ENCODE measurements around the gene PACRG.

The PACRG gene

GRCh38 chr6:163321717-163322116, 593.9 kb downstream of the PACRG start:
- Histone ChIP-seq H3K79me2 (ENCODE audit: insufficient read depth, low read length) (no peaks in the 10 kb centered on the region), H3K27ac (ENCODE audit: low read depth, low read length) (no peak overlapping the region), H3K9me2 (replicated peaks; ENCODE audit: insufficient read depth, low read length) (no peaks in the 10 kb centered on the region), H3K9me3 (ENCODE audit: insufficient read depth, low read length) (no peaks in the 10 kb centered on the region), H2AFZ (ENCODE audit: low read depth, low read length, severe bottlenecking) (no peak overlapping the region), H3F3A (ENCODE audit: insufficient read depth) (no peaks in the 10 kb centered on the region), H3K4me2 (ENCODE audit: low read depth, low read length, poor library complexity, severe bottlenecking) (no peak overlapping the region), H3K27me3 (ENCODE audit: low read length) (no peaks in the 10 kb centered on the region), H3K36me3 (ENCODE audit: low read length) (no peaks in the 10 kb centered on the region), H4K20me1 (ENCODE audit: low read depth, low read length) (no peaks in the 10 kb centered on the region), H3K9ac (ENCODE audit: low read length) (no peak overlapping the region), H3K4me3 (ENCODE audit: insufficient read depth, low read length, poor library complexity, severe bottlenecking) (no peak overlapping the region)
- TF ChIP-seq EZH2phosphoT487 (conservative IDR thresholded peaks at IDR 0.05; ENCODE audit: low read length) (no peak), CTCF (IDR thresholded peaks at IDR 0.05; ENCODE audit: insufficient read depth, low read length, poor library complexity, severe bottlenecking) (no peak)

- Histone ChIP-seq H3K36me3 (ENCODE audit: low read length) (no peaks in the 10 kb centered on the region), H3K4me2 (ENCODE audit: low read depth, low read length, poor library complexity, severe bottlenecking) (no peak overlapping the region), H2AFZ (ENCODE audit: low read depth, low read length, severe bottlenecking) (no peak overlapping the region), H3K9ac (ENCODE audit: low read length) (no peak overlapping the region), H3K79me2 (ENCODE audit: insufficient read depth, low read length) (no peaks in the 10 kb centered on the region), H3K9me3 (ENCODE audit: insufficient read depth, low read length) (no peaks in the 10 kb centered on the region), H3K4me3 (ENCODE audit: insufficient read depth, low read length, poor library complexity, severe bottlenecking) (no peak overlapping the region), H3K27ac (ENCODE audit: low read depth, low read length) (no peak overlapping the region), H3K9me2 (replicated peaks; ENCODE audit: insufficient read depth, low read length) (no peaks in the 10 kb centered on the region), H3F3A (ENCODE audit: insufficient read depth) (no peaks in the 10 kb centered on the region), H4K20me1 (ENCODE audit: low read depth, low read length) (no peaks in the 10 kb centered on the region), H3K27me3 (ENCODE audit: low read length) (no peaks in the 10 kb centered on the region)
- TF ChIP-seq CTCF (IDR thresholded peaks at IDR 0.05; ENCODE audit: insufficient read depth, low read length, poor library complexity, severe bottlenecking) (no peak), EZH2phosphoT487 (conservative IDR thresholded peaks at IDR 0.05; ENCODE audit: low read length) (no peak)
Measured at GRCh38 chr6:163323274-163323673, 595.5 kb downstream of the PACRG start.

DNA sequence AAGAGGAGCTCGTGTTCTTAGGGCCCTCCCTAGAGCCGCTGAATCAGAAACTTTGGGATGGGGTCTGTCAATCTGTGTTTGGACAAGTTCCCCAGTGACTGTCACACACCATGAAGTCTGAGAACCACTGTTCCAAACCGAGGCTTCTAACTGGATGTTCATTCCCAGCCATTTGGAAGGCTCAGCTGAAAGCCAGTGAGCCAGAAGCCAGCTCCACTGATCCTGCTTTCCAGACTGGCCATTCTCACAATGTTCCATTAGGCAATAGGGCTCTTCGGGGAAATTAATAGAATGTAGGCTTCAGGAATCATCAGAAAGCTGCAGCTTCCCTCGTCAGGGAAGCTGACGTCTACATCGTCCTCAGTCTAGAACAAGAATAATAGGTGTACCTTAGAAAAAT, 595.9 kb downstream of the PACRG start:
- no peak overlapping the region for H3K27ac ChIP-seq (ENCODE audit: low read depth, low read length)
- no peak overlapping the region for H3K4me2 ChIP-seq (ENCODE audit: low read depth, low read length, poor library complexity, severe bottlenecking)
- H3K9ac ChIP-seq (ENCODE audit: low read length), result no peak overlapping the region
- no peak overlapping the region for H3K4me3 ChIP-seq (ENCODE audit: insufficient read depth, low read length, poor library complexity, severe bottlenecking)
- no peaks in the 10 kb centered on the region for H3K27me3 ChIP-seq (ENCODE audit: low read length)
- no peaks in the 10 kb centered on the region for H3K9me3 ChIP-seq (ENCODE audit: insufficient read depth, low read length)
- no peaks in the 10 kb centered on the region for H3K9me2 ChIP-seq (replicated peaks; ENCODE audit: insufficient read depth, low read length)
- TF ChIP-seq EZH2phosphoT487 (conservative IDR thresholded peaks at IDR 0.05; ENCODE audit: low read length) (no peak), CTCF (IDR thresholded peaks at IDR 0.05; ENCODE audit: insufficient read depth, low read length, poor library complexity, severe bottlenecking) (no peak)
- no peaks in the 10 kb centered on the region for H3F3A ChIP-seq (ENCODE audit: insufficient read depth)
- H3K36me3 ChIP-seq (ENCODE audit: low read length), result no peaks in the 10 kb centered on the region
- no peaks in the 10 kb centered on the region for H3K79me2 ChIP-seq (ENCODE audit: insufficient read depth, low read length)
- no peaks in the 10 kb centered on the region for H4K20me1 ChIP-seq (ENCODE audit: low read depth, low read length)
- no peak overlapping the region for H2AFZ ChIP-seq (ENCODE audit: low read depth, low read length, severe bottlenecking)

DNA sequence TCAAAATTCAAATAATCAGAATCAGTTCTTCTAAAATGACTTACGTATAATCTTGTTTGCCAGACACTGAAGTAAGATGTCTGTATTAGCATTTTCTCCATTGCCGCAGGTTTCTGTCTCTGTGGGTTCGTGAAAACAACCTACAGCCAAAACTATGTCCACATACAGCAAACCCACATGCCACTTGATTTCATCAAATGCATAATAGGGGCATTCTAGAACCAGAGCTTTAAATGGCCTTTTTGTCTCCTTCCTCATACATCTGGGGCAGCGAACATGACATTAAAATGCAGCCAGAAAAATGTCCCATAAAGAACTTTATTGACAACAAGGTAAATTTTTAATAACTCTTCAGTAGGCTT, 596.5 kb downstream of the PACRG start:
- no peak overlapping the region for H3K9ac ChIP-seq (ENCODE audit: low read length)
- no peaks in the 10 kb centered on the region for H3K36me3 ChIP-seq (ENCODE audit: low read length)
- H3K4me2 ChIP-seq (ENCODE audit: low read depth, low read length, poor library complexity, severe bottlenecking), result no peak overlapping the region
- no peaks in the 10 kb centered on the region for H3K9me3 ChIP-seq (ENCODE audit: insufficient read depth, low read length)
- no peak for TF ChIP-seq EZH2phosphoT487 (conservative IDR thresholded peaks at IDR 0.05; ENCODE audit: low read length)
- no peak for TF ChIP-seq CTCF (IDR thresholded peaks at IDR 0.05; ENCODE audit: insufficient read depth, low read length, poor library complexity, severe bottlenecking)
- H3K27me3 ChIP-seq (ENCODE audit: low read length), result no peaks in the 10 kb centered on the region
- no peaks in the 10 kb centered on the region for H4K20me1 ChIP-seq (ENCODE audit: low read depth, low read length)
- no peak overlapping the region for H3K27ac ChIP-seq (ENCODE audit: low read depth, low read length)
- no peak overlapping the region for H2AFZ ChIP-seq (ENCODE audit: low read depth, low read length, severe bottlenecking)
- H3F3A ChIP-seq (ENCODE audit: insufficient read depth), result no peaks in the 10 kb centered on the region
- no peaks in the 10 kb centered on the region for H3K79me2 ChIP-seq (ENCODE audit: insufficient read depth, low read length)
- H3K9me2 ChIP-seq (replicated peaks; ENCODE audit: insufficient read depth, low read length), result no peaks in the 10 kb centered on the region
- no peak overlapping the region for H3K4me3 ChIP-seq (ENCODE audit: insufficient read depth, low read length, poor library complexity, severe bottlenecking)
